ENCODE measurements around the gene PPFIA3.

Gene PPFIA3

DNA sequence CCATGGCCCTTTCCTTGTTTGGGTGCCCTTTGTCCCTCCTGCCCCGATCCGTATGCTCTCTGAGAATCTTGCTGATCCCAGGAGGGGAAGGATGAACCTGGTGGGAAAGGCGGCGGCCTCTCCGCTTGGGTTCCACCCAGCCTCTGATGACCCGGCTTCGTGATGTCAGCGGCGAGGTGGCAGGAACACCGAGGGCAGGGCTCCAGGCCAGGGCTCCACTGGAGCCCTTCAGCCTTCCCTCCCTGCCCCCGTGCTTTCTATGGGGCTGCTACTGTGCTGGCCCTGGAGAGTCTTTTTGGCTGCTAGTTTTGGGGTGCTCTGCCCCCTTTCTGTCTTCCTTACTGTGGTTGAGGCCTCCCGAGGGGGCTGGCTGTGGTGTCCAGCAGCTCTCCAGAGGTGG lies 17.0 kb upstream of the PPFIA3 start:
- H3K4me3 ChIP-seq (ENCODE audit: low read depth, low read length) = no peak overlapping the region
- no peak for TF ChIP-seq MYC (IDR thresholded peaks at IDR 0.05; ENCODE audit: low read depth, low read length)
- TF ChIP-seq, protein P1, sequence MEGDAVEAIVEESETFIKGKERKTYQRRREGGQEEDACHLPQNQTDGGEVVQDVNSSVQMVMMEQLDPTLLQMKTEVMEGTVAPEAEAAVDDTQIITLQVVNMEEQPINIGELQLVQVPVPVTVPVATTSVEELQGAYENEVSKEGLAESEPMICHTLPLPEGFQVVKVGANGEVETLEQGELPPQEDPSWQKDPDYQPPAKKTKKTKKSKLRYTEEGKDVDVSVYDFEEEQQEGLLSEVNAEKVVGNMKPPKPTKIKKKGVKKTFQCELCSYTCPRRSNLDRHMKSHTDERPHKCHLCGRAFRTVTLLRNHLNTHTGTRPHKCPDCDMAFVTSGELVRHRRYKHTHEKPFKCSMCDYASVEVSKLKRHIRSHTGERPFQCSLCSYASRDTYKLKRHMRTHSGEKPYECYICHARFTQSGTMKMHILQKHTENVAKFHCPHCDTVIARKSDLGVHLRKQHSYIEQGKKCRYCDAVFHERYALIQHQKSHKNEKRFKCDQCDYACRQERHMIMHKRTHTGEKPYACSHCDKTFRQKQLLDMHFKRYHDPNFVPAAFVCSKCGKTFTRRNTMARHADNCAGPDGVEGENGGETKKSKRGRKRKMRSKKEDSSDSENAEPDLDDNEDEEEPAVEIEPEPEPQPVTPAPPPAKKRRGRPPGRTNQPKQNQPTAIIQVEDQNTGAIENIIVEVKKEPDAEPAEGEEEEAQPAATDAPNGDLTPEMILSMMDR (IDR thresholded peaks at IDR 0.05; ENCODE audit: low read depth, low read length) = no peak
- no peak for TF ChIP-seq POLR2A (IDR thresholded peaks at IDR 0.05; ENCODE audit: extremely low read depth, insufficient read length)
- TF ChIP-seq, protein P2, sequence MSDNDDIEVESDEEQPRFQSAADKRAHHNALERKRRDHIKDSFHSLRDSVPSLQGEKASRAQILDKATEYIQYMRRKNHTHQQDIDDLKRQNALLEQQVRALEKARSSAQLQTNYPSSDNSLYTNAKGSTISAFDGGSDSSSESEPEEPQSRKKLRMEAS (IDR thresholded peaks at IDR 0.05; ENCODE audit: low read depth, low read length) = no peak
- DNase-seq (ENCODE audit: low read depth) = no peak

DNA sequence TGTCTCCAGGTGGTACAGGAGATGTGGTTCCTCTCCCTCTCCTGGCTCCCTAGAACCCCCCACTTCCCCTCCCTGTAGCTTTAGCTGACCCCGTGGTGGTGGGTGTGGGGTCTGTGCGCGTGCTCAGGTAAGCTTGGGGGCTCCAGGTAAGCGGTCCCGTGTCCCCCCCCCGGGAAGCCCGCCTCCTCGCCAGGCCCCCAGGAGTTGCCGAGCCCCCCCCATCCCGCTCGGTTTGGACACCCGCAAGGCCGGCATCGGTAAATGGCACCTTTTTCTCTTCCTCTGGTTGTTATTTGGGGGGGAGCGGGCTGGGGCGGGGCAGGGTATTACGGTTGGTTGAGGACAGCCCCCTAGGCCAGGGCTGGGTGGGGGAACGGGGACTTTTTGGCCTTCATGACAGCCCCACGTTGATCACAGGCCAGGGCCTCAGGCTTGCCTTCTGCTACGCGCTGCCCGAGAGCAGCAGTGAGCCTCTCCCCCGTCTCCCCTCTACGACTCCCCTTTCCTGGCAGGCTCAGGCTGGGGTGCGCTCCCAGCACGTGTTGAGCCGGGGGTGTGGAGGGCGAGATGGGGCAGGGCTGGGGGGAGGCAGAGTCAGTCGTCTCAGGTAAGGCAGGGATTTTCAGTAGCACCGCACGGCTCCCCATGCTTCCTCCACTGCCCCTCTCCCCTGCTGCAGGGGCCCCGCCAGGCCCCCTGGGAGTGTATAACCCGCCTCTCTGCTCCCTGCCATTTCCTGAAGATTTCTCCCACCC lies 15.8 kb upstream of the PPFIA3 start:
- DNase-seq (ENCODE audit: low read depth) = no peak
- H3K4me3 ChIP-seq (ENCODE audit: low read depth, low read length) = no peak overlapping the region
- TF ChIP-seq POLR2A (IDR thresholded peaks at IDR 0.05; ENCODE audit: extremely low read depth, insufficient read length) (no peak), MYC (IDR thresholded peaks at IDR 0.05; ENCODE audit: low read depth, low read length) (no peak)
- TF ChIP-seq, protein P2 (IDR thresholded peaks at IDR 0.05; ENCODE audit: low read depth, low read length) = no peak
- TF ChIP-seq, protein P1 (IDR thresholded peaks at IDR 0.05; ENCODE audit: low read depth, low read length) = no peak

DNA sequence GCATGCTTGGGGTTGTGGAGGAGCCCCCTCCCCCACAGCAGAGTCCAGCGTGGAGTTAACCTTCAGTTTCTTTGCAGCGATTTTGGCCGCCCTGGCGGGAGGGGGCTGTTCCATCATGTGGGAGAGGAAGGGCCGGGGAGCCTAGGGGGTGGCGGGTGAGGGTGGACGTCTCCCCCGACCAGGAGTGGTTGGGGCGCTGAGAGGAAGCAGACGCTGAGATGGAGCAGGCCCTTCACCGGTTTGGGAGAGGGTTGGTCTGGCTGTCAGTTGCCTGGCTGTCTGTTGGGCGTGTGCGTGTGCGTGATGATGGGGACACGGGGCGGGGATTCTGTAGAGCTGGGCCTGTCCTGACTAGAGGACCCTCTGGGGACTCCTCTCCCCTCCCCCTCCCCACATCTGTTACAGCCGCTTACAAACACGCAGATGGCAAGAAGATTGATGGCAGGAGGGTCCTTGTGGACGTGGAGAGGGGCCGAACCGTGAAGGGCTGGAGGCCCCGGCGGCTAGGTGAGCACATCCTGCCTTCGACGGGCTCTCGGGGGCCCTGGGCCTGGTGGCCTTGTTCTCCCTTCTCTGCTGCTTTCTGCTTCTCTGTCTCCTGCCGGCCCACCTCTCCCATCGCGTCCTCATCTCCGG lies 15.0 kb upstream of the PPFIA3 start:
- no peak for DNase-seq (ENCODE audit: low read depth)
- TF ChIP-seq, protein P2 (IDR thresholded peaks at IDR 0.05; ENCODE audit: low read depth, low read length) = no peak
- no peak for TF ChIP-seq POLR2A (IDR thresholded peaks at IDR 0.05; ENCODE audit: extremely low read depth, insufficient read length)
- TF ChIP-seq MYC (IDR thresholded peaks at IDR 0.05; ENCODE audit: low read depth, low read length) = no peak
- TF ChIP-seq, protein P1 (IDR thresholded peaks at IDR 0.05; ENCODE audit: low read depth, low read length) = no peak

DNA sequence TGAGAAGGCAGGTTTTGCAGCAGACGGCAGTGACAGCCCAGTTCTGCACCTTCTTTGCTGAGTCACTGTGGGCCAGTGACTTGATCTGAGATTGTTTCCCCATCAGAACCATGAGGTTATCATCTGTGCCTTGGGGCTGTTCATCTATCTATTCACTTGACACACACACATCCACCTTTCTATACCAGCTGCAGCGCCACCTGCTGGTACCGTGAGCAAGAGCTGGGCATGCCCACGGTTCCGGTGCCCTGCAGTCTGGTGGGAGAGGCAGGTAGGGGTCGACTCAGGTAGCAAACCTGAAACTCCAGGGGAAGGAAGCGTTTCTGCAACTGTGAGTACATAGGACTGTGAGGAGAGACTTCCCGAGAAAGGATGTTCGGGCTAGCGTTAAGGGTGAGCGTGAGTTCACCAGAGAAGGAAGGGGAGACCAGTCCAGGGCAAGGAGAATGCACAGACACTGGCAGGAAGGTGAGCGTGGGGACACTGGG lies 12.7 kb upstream of the PPFIA3 start:
- TF ChIP-seq MYC (IDR thresholded peaks at IDR 0.05; ENCODE audit: low read depth, low read length) (no peak), POLR2A (IDR thresholded peaks at IDR 0.05; ENCODE audit: extremely low read depth, insufficient read length) (no peak)
- TF ChIP-seq, protein P2 (IDR thresholded peaks at IDR 0.05; ENCODE audit: low read depth, low read length) = no peak
- TF ChIP-seq, protein P1 (IDR thresholded peaks at IDR 0.05; ENCODE audit: low read depth, low read length) = peak; percentile 62
- peak; percentile 70 for DNase-seq (ENCODE audit: low read depth)
- no peak overlapping the region for H3K4me3 ChIP-seq (ENCODE audit: low read depth, low read length)

More for the DNA sequence above, 15.0 kb upstream of the PPFIA3 start:
- H3K4me3 ChIP-seq (ENCODE audit: low read depth, low read length) = no peak overlapping the region

DNA sequence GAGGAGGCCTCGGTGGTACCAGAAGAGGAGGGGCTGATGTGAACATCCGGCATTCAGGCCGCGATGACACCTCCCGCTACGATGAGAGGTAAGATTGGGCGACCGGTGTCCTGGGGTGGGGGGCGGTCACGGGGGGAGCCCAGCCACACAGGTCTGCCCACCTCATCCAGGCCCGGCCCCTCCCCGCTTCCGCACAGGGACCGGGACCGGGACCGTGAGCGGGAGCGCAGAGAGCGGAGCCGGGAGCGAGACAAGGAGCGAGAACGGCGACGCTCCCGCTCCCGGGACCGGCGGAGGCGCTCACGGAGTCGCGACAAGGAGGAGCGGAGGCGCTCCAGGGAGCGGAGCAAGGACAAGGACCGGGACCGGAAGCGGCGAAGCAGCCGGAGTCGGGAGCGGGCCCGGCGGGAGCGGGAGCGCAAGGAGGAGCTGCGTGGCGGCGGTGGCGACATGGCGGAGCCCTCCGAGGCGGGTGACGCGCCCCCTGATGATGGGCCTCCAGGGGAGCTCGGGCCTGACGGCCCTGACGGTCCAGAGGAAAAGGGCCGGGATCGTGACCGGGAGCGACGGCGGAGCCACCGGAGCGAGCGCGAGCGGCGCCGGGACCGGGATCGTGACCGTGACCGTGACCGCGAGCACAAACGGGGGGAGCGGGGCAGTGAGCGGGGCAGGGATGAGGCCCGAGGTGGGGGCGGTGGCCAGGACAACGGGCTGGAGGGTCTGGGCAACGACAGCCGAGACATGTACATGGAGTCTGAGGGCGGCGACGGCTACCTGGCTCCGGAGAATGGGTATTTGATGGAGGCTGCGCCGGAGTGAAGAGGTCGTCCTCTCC lies 11.5 kb upstream of the PPFIA3 start:
- no peak for TF ChIP-seq MYC (IDR thresholded peaks at IDR 0.05; ENCODE audit: low read depth, low read length)
- TF ChIP-seq, protein P1 (IDR thresholded peaks at IDR 0.05; ENCODE audit: low read depth, low read length) = no peak
- TF ChIP-seq, protein P2 (IDR thresholded peaks at IDR 0.05; ENCODE audit: low read depth, low read length) = no peak
- no peak for TF ChIP-seq POLR2A (IDR thresholded peaks at IDR 0.05; ENCODE audit: extremely low read depth, insufficient read length)
- no peak overlapping the region for H3K4me3 ChIP-seq (ENCODE audit: low read depth, low read length)
- DNase-seq (ENCODE audit: low read depth) = no peak

All from NB4 (cell line).